OCI-LY3 (cell line): Measurements from ENCODE around the gene HYCC2.

Experiments
- H2AFZ ChIP-seq: fragments of 200-600, 300-600 bp; shearing (Covaris generic); 2 replicates; pipeline ENCODE4 v1.6.0; 2014; ENCODE audit warnings: antibody characterized with exemption, low read depth, low read length
- H3K27ac ChIP-seq: fragments of 200-600, 300-600 bp; sonication (generic); 2 replicates; pipeline ENCODE4 v1.5.1; 2014; ENCODE audit warnings: mild to moderate bottlenecking, low read length, moderate library complexity, mixed read lengths
- H3K27me3 ChIP-seq: fragments of 200-600, 300-600 bp; sonication (generic); 2 replicates; pipeline ENCODE4 v1.6.1; 2014; ENCODE audit warnings: low read depth, low read length, mixed read lengths
- H3K36me3 ChIP-seq: fragments of 200-600, 300-600 bp; sonication (generic); replicated peaks from 2 replicates; pipeline ENCODE3; 2014; ENCODE audit warnings: low read depth, low read length, mixed read lengths
- H3K4me1 ChIP-seq: fragments of 300-600, 200-600 bp; sonication (generic); 2 replicates; pipeline ENCODE4 v1.6.1; 2014; ENCODE audit warnings: low read length, mixed read lengths
- H3K4me2 ChIP-seq: fragments of 200-600, 300-600 bp; sonication (generic); 2 replicates; pipeline ENCODE4 v1.6.1; 2014; ENCODE audit warnings: low read length, mixed read lengths
- H3K4me3 ChIP-seq: fragments of 300-600, 200-600 bp; sonication (generic); 2 replicates; pipeline ENCODE4 v1.5.1; 2014; ENCODE audit warnings: antibody characterized with exemption, mild to moderate bottlenecking, low read length, moderate library complexity
- H3K79me2 ChIP-seq: fragments of 300-600, 200-600 bp; shearing (Covaris generic); 2 replicates; pipeline ENCODE4 v1.6.1; 2014; ENCODE audit warnings: mild to moderate bottlenecking, low read length, mixed read lengths
- H3K9ac ChIP-seq: fragments of 300-600, 200-600 bp; shearing (Covaris generic); 2 replicates; pipeline ENCODE4 v1.6.0; 2014; ENCODE audit warnings: mild to moderate bottlenecking, low read length, moderate library complexity
- H3K9me3 ChIP-seq: fragments of 200-600, 300-600 bp; shearing (Covaris generic); 2 replicates; pipeline ENCODE4 v1.6.1; 2014; ENCODE audit warnings: low read length, mixed read lengths; ENCODE audit not compliant: insufficient read depth
- H4K20me1 ChIP-seq: fragments of 200-600, 300-600 bp; sonication (generic); 2 replicates; pipeline ENCODE4 v1.6.1; 2016; ENCODE audit warnings: low read length, mixed read lengths; ENCODE audit not compliant: insufficient read depth
- CTCF ChIP-seq: fragments of 200-600, 300-600 bp; sonication (generic); IDR thresholded peaks from 2 replicates; pipeline ENCODE4 v1.5.1; 2014; ENCODE audit warnings: antibody characterized with exemption, low read length, low read depth
- EZH2phosphoT487 ChIP-seq: fragments of 200-600 bp; shearing (Covaris generic); IDR thresholded peaks from 2 replicates; pipeline ENCODE4 v1.6.1; 2018; ENCODE audit warnings: antibody characterized with exemption, mixed run types, low read depth

The HYCC2 gene

GRCh38 chr2:201111096-201111495, 39.6 kb upstream of the HYCC2 start:
- Histone ChIP-seq H3K9ac (no peak overlapping the region), H3K36me3 (no peaks in the 10 kb centered on the region), H3K4me1 (peaks cover 11% of the 10 kb centered on the region), H3K9me3 (no peaks in the 10 kb centered on the region), H3K4me3 (no peak overlapping the region), H3K27me3 (no peaks in the 10 kb centered on the region), H4K20me1 (no peaks in the 10 kb centered on the region), H3K27ac (no peak overlapping the region), H2AFZ (no peak overlapping the region), H3K4me2 (no peak overlapping the region), H3K79me2 (peaks cover 13% of the 10 kb centered on the region)
- TF ChIP-seq EZH2phosphoT487 (no peak), CTCF (no peak)

- Histone ChIP-seq H3K27ac (no peak overlapping the region), H3K4me3 (no peak overlapping the region), H3K36me3 (no peaks in the 10 kb centered on the region), H3K79me2 (peaks cover 9% of the 10 kb centered on the region), H3K4me2 (no peak overlapping the region), H3K9ac (no peak overlapping the region), H2AFZ (no peak overlapping the region), H4K20me1 (no peaks in the 10 kb centered on the region), H3K4me1 (peaks cover 8% of the 10 kb centered on the region), H3K27me3 (no peaks in the 10 kb centered on the region), H3K9me3 (no peaks in the 10 kb centered on the region)
- TF ChIP-seq CTCF (no peak), EZH2phosphoT487 (no peak)
Measured at GRCh38 chr2:201110615-201111014, 39.1 kb upstream of the HYCC2 start.

GRCh38 chr2:201109186-201109585, 37.7 kb upstream of the HYCC2 start:
- Histone ChIP-seq H3K79me2 (no peaks in the 10 kb centered on the region), H3K4me1 (no peaks in the 10 kb centered on the region), H3K27ac (no peak overlapping the region), H3K4me3 (no peak overlapping the region), H4K20me1 (no peaks in the 10 kb centered on the region), H3K9ac (no peak overlapping the region), H3K4me2 (no peak overlapping the region), H3K9me3 (no peaks in the 10 kb centered on the region), H3K27me3 (no peaks in the 10 kb centered on the region), H3K36me3 (no peaks in the 10 kb centered on the region), H2AFZ (no peak overlapping the region)
- TF ChIP-seq CTCF (no peak), EZH2phosphoT487 (no peak)

GRCh38 chr2:201108341-201108740, 36.9 kb upstream of the HYCC2 start:
- H3K36me3 ChIP-seq: no peaks in the 10 kb centered on the region
- no peaks in the 10 kb centered on the region for H3K9me3 ChIP-seq

More at GRCh38 chr2:201108341-201108740, 36.9 kb upstream of the HYCC2 start:
- H3K27ac ChIP-seq: no peak overlapping the region
- H3K27me3 ChIP-seq: no peaks in the 10 kb centered on the region
- H3K4me3 ChIP-seq: no peak overlapping the region
- no peaks in the 10 kb centered on the region for H4K20me1 ChIP-seq
- no peak overlapping the region for H3K9ac ChIP-seq
- H3K4me1 ChIP-seq: no peaks in the 10 kb centered on the region
- H2AFZ ChIP-seq: no peak overlapping the region
- H3K4me2 ChIP-seq: no peak overlapping the region
- no peaks in the 10 kb centered on the region for H3K79me2 ChIP-seq
- TF ChIP-seq CTCF (no peak), EZH2phosphoT487 (no peak)
